Right renal cortex interstitium (tissue), 3 donors: ENCODE results near the gene VAMP8. TPM values are rescaled to one million over a fixed set of nuclear protein-coding genes. Genes with fewer than 3 reads are reported as not detected.
"Not testable (repeated sequence)": the region's sequence is repeated elsewhere in the genome, so short reads cannot be mapped to it uniquely, and the experiment has no call there.

Source experiments
- DNase-seq, 3 donors: peaks; one replicate each; pipeline ENCODE4 v3.0.0-alpha.2; 2013; ENCODE audit warnings: low read depth in 3 of 3, low spot score in 2 of 3
- polyA plus RNA-seq, 3 donors: library from polyadenylated mRNA; unstranded; fragments of 120-200 nt; gene quantifications; one replicate each; pipeline ENCODE4 v1.2.1, GENCODE V29; 2013; ENCODE audit not compliant: insufficient read length in 3 of 3

Gene VAMP8
- polyA plus RNA-seq, 3 donors: 92.1 to 124 (median 118) TPM

DNA sequence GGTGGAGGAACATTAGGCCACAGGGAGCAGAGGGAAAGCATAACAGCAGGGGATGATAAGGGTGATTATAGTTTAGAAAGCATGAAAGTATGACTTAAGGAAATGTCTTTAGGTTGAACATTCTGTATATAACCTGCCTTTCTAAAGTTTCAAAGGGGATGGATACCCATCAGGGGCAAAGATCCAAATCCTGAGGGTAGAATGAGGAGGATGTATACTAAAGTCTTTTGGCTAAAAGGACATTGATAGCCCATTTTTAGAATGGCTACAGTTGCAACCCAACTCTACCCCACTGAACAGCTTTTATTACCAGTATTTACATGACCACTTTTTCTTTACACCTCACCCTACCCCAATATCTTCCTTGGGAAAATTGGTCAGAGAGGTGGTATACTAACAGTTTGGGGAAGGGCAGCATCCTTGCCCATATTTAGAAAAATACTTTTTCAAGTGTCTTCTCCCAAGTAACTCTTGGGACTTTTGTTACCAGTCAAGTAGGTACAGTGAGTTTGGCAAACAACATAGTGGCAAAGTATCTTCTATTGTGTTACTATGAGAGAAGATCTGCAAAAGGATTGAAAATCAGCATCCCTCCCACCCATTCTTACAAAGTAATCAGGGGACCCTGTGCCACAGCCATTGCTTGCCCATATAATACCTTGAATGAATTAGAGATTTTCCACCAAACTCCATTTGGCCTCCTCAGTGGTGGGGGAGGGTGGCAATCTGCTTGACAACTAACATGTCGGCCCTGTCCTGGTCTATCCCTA, 30.1 kb upstream of the VAMP8 start:
- DNase-seq: no peak

DNA sequence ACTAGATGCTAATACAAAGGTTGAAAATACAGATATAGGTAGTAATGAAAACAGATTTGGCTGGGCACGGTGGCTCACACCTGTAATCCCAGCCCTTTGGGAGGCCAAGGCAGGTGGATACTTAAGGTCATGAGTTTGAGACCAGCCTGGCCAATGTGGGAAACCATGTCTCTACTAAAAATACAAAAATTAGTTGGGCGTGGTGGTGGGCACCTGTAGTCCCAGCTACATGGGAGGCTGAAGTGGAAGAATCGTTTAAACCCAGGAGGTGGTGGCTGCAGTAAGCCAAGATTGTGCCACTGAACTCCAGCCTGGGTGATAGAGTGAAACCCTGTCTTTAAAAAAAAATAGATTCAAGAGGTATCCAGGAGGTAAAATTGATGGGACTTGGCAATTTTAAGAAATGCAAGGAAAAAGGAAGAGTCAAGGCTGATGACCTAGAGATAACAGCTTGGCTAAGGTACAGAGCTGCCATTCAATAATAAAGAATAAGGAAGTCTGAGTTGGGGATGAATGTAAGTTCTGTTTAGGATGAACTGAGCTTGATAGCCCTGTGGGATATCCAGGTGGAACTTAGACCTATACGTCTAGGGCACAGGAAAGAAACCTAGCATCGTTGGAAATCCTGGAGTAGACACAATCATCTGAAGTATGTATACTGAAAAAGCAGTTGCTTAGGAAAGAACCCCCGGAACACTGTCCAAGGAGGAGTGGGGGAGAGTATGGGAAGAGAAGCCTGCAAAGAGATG, 29.4 kb upstream of the VAMP8 start:
- DNase-seq: no peak

DNA sequence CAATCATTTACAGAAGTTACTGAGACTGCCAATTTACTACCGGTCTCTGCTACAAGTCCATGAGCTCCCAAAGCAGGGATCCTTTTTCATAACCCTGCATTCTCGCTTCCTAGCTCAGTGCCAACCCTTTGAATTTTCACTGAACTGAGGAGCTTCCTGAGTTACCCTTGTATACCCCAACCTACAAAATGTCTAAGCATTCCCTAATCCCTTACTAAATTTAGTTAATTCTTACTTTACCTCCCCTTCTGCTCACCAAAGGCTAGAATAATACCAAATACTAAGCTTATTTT, 28.8 kb upstream of the VAMP8 start:
- DNase-seq: no peak

DNA sequence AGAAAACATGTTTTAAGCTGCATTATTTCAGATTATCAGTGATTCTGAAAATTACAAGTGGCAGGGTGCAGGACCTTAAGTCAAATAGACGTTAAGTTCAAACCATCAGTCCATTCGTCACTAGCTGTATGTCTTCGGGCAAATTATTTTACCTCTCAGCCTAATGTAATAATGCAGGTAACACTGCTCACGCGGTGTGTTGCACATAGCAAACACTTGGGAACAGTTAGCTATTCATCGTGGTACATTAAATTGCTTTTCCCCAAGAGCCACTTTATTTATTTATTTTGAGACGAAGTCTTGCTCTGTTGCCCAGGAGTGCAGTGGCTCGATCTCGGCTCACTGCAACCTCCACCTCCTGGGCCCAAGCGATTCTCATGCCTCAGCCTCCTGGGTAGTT, 28.3 kb upstream of the VAMP8 start:
- no peak for DNase-seq

DNA sequence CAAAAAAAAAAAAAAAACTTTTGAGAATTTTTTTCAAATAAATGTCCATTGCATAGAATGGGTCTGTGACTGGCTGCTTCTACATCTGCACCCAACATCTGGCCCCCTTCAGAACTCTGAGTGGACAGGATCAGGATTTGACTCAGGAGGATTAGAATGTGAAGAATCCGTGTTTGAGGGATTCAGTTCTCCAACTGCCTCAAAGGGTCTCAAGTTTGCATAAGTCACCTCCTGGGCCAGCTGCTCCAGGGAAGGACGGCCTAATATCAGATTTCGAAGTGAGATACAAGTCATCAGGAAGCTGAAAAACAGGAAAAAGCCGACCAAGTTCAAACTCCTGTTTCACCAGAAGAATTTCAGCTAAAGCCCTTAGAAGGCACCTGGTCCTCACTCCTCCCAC, 27.6 kb upstream of the VAMP8 start:
- no peak for DNase-seq

DNA sequence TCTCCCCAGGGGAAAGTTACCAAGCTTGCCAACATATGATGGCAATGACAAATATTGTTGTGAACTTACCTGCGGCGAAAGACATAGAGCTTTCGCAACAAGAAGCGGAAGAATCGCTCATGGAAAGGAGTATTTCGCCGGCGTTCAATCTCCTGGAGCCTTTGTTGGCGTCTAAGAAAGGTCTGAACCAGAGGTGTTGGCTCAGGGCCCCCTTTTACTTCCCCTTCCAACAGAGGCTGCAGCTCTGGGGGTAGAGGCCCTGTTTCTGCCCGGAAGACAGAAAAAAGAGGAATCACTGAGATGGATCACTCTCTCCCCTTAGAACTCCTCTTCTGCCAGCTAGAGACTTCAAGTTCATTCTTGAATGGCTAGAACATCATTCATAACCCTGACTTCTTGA, 26.9 kb upstream of the VAMP8 start:
- DNase-seq: no peak

DNA sequence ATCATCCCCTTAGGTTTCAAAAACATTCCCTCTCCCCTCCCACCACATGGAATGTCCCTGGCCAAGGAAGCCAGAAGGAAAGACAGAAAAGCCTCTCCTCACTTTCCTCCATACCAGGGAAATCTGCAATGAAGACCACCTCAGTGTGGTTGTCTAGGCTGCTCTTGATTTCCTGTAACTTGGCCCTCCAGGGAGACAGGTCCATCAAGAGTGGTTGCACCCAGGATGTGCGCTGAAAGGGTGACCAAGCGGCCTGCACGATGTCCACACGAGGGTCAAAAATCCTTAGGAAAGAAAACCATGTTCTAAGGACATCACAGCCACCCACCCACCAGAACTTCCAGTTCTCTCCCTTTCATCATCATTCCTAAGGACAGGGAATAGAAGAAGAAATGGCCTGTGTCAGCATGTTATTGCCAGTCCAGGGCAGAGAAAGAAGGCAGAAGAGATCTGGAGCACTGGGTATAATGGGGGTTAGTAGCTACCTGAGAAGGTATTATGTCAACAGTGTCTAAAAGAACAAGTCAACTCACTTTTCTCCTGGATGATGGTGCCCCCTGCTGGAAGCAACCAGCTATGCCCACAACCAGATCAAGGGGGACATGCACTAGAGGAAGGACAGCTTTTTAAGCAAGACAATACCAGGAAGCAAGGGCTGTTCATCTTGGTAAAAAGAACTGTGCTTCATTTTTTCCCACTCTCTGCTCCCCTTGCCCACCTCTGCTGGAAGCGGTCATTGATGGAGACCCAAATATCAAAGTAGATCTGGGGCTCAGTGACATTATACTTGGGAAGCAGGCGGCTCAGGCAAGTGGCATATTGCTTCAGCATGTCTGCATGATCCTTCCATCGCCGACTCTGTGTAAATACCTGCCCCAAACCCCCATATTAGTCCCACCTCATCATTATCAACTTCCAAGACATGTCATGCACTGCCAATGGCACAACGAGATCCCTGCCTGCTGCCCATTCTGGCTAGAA, 25.4 kb upstream of the VAMP8 start:
- DNase-seq: peak in 2 of 3 donors; percentile 71 to 77

DNA sequence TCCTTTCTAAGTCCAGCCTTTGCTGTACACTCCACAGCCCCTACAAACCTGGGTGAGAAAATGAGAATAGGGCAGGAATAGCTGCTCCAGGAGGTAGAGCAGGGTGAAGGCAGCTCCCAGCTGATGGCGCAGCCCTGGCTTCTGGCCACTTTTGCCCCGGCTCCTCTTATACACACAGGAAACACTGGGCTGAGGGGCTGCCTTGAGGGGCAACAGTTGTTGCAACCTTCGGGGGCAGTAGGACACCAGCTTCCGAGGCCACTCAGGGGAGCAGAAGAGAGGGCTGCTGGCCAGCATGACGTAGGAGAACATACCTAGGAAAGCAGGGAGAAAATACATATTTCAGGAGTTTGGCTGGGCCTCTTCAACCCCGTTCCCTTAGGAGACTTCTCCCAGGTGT, 24.2 kb upstream of the VAMP8 start:
- DNase-seq: no peak

DNA sequence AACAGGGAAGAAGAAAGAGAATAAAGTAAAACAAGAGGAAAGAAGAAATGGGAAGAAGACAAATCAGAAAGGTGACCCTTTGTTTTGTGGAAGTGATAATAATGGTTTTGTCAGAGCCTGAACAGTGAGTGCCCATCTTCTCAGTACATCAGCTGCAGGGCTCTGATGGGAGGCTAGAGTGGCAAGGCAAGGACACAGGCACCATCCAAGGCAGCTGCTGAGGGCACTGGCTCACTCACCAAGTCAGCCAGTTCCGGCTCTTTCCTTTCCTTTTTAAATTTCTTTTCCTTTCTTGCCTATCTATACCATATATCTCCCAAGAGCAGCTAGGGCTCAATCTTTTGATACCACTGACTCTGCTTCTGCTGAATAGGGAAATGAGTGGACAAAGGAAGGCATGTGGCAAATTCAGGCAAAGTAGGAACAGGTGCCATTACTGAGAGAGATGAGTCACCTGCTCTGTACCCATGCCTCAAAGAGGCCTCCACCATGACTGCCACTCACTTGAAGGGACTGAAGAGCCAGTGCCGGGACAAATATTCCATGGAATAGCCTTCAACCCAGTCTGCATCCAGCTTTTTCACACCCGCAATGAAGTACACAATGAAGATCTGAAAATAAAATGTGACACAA, 22.3 kb upstream of the VAMP8 start:
- no peak for DNase-seq

DNA sequence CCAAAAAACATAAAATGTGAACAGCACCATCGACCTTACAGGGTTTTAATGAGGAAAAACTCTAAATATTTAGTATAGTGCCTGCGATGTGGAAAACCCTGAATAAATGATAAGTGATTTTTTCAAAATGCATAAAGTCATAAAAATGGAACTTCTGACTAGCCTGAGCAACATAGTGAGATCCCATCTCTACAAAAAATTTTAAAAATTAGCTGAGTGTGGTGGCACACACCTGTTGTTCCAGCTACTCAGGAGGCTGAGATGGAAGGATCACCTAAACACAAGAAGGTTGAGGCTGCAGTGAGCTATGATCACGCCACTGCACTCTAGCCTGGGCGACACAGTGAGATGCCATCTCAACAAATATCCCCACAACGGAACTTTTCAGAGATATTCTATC, 20.3 kb upstream of the VAMP8 start:
- no peak for DNase-seq

DNA sequence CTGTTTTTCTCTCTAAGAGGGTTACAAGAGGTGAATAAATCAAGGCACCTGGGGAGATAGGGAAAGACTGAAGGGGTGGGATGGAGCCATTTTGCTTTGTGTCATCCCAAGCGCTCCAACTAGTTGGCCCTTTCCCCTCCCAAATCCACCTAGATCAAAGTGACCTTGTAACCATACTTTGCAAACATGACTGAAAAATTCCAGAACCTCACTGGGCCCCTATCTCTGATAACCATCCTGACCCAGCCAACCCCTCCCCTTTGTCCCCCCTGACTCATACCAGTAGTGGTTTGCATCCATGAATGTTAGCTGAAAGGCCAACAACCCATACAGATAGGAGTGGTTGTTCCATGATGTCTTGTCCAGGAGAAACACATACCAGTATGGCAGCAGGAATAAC, 19.2 kb upstream of the VAMP8 start:
- DNase-seq: no peak

DNA sequence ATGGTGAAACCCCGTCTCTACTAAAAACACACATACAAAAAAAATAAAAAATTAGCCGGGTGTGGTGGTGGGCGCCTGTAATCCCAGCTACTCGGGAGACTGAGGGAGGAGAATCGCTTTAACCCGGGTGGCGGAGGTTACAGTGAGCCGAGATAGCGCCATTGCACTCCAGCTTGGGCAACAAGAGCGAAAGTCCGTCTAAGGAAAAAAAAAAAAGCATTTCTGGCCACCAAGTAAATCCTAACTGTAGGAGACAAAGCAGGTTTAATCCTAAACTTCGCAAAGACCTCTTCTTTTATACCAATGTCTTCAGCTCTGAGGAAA, 17.0 kb upstream of the VAMP8 start:
- not testable (repeated sequence) for DNase-seq

DNA sequence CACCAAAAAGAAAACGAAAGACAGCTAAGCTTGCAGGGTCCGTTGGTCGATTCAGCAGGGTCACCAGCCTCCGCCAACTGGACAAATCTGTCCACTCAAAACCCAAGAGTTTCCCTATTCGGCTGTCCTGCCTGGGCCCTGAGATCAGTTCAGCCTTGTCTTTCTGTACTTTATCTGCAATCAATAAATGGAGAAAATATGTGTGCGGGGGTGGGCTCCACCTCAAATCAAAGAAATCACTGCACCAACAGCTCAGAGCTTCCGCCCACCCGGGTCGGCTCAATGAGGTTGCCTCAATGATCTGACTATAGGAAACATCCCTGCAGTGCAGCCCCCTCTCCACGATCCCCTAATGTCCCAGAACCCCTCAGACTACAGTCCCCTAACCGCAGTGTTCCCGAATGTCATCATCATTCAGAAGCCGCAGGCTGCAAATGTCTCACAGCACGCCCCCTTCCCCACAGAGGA, 16.5 kb upstream of the VAMP8 start:
- no peak for DNase-seq

DNA sequence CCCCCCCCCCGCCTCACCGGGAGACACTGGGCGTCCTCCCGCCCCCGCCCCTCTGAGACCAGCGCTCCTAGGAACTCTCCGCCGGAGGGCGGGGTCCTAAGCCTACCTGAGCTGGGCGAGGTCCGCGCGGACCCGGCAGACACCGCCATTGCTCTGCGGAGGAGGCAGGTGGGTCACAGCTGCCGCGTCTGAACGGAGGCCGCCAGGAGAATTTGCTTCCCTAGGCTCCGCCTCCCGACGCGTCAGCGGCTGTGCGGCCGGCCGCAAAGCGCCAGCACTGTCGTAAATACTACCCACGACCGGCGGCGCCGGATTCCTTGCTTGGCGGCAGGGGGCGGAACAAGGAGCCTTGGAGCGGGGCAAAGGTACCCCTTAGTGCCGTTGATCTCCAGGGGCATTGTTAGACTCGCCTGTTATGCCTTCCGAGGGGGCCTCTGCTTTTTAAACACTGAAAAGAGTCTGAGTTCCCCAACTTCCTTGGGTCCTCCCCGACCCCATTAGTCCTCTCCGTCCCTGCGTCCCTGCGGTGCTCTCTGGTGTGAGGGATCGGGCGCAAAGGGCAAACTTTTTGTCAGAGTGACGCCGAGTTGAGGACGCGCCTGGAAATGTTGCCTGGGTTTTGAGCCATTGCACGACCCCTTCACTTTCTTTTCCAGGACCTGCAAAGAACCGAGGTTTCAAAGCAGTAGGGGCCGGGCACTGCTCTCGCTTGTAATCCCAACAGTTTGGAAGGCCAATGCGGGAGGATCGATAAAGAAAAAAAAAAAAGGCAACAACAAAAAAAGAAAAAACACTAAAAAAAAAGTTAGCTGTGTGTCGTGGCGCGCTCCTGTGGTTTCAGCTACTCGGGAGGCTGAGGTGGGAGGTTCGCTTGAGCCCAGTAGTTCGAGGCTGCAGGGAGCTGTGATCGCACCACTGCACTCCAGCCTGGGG, 15.8 kb upstream of the VAMP8 start, which contains the start of gene GGCX:
Gene GGCX (minus strand): TSS at position 214 of the 933 bp plus-strand sequence. CDS start 65 bp downstream, at position 149.
- DNase-seq: peak; percentile 88 to 94 (median 91)

DNA sequence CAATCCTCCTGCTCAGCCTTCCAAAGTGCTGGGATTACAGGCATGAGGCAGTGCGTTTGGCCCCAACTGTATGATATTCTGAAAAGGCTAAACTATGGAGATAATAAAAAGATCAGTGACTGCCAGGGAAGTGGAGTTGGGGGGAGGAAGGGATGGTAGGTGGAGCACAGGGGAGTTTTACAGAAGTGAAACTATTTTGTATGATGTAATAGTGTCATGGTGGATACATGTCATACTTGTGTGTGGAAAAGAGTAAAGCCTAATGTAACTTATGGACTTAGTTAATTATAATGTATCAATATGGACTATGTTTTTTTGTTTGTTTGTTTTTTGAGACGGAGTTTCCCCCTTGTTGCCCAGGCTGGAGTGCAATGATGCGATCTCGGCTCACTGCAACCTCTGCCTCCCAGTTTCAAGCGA, 13.2 kb upstream of the VAMP8 start:
- no peak for DNase-seq

DNA sequence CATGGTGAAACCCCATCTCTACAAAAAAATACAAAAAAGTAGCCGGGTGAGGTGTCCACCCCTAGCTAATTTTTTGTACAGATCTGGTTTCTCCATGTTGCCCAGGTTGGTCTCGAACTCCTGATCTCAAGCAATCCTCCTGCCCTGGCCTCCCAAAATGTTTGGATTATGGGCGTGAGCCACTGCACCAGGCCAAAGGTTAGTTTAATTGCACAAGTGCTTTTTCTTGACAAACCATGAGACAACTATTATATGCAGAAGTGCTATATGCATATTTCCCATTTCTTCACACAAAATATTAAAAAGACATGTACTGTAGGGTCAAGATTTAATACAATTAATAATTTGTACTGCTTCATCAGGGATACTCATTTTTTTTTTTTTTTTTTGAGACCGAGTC, 11.1 kb upstream of the VAMP8 start:
- DNase-seq: no peak

DNA sequence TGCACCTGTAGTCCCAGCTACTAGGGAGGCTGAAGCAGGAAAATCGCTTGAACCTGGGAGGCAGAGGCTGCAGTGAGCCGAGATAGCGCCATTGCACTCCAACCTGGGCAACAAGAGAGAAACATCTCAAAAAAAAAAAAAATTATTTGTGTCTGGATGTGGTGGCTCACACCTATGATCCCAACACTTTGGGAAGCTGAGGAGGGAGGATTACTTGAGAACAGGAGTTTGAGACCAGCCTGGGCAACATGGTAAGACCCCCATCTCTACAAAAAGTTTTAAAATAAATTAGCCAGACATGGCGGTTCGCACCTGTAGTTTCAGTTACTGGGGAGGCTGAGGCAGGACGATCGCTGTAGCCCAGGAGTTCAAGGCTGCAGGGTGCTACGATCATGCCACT, 1.6 kb upstream of the VAMP8 start:
- no peak for DNase-seq

DNA sequence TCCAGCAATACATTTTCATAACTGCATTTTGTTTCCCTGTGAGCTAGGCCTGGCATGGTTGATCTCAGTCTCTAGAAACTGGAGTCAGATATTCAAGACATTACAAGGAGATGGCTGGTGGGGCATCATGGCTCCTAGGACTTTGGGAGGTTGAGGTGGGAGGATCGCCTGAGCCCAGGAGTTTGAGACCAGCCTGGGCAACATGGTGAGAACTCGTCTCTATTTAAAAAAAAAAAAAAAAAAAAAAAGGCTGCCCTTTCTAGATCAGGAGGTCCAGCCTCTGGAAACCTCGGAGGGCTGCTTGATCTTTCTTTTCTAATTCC, 362 bp upstream of the VAMP8 start:
- no peak for DNase-seq

DNA sequence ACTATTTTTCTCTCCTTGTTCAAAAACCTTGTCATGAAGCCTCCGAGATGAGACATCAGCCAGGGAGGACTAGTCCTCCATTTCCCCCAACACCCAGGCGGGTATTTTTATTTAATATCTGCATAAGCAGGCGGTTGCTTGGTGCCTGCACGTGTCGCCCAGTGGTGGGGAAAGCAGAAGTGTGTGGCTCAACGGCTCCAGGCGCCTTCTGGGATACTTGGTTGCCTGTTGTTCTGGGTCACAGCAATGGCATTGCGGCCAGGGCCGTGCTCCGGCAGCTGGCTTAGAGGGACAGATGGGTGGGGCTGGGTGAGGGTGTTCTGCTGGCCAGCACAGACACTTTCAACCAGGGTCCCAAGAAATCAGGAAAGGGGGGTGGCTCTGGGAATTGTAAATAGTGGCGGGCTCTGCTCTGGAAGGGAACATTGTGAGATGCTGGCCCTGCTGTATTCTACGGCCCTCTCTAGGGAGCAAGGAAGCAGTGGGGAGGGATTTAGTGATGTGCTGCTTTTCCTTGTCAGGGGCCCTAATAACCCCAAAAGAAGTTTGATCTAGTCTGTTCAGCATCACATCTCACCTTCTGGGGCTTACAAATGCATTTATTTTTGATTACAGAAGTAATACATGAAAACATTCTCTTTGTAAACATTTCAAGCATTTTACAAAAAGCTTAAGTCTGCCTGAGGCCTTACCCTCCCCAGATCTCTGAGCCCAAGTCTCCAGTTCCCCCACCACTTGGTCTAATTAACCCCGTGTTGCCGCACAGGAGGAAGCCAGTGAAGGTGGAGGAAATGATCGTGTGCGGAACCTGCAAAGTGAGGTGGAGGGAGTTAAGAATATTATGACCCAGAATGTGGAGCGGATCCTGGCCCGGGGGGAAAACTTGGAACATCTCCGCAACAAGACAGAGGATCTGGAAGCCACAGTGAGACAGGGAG, 1.1 kb downstream of the VAMP8 start:
- DNase-seq: no peak
